OCI-LY7 (cell line): ENCODE data around the gene CAPZA3. TPM values are rescaled to one million over a fixed set of nuclear protein-coding genes. Genes with fewer than 3 reads are reported as not detected.

Source experiments
- BruUV-seq: library from RNA; stranded (reverse); fragments of 400-500 nt; replicated peaks from 2 replicates; lab custom pipeline; 2021; lab: Mats Ljungman, UMichigan
- CTCF ChIA-PET: fragments of 300-600 bp; sonication (Branson Sonifier 250); formaldehyde crosslinking; loops from one replicate; lab custom pipeline; 2022; ENCODE audit warnings: antibody characterized with exemption; ENCODE audit not compliant: unreplicated experiment; lab: Charles Lee
- POLR2A ChIA-PET: fragments of 300-600 bp; sonication (Branson Sonifier 250); formaldehyde crosslinking; loops from one replicate; lab custom pipeline; 2022; ENCODE audit warnings: antibody characterized with exemption; lab: Charles Lee
- DNase-seq: peaks from one replicate; pipeline ENCODE4 v3.0.0-alpha.2; 2015; ENCODE audit warnings: low spot score
- H2AFZ ChIP-seq: fragments of 200-600 bp; sonication (generic), shearing (Covaris generic); 2 replicates; pipeline ENCODE4 v1.6.1; 2014; ENCODE audit warnings: mild to moderate bottlenecking, antibody characterized with exemption, low read length, moderate library complexity
- H3K27ac ChIP-seq: fragments of 200-600 bp; sonication (generic); 2 replicates; pipeline ENCODE4 v1.5.1; 2014; ENCODE audit warnings: mixed run types, low read depth, mild to moderate bottlenecking, moderate library complexity, low read length, inconsistent platforms; ENCODE audit not compliant: poor library complexity, severe bottlenecking
- H3K36me3 ChIP-seq: fragments of 200-600 bp; sonication (generic); 2 replicates; pipeline ENCODE4 v1.6.1; 2014; ENCODE audit warnings: mild to moderate bottlenecking, antibody characterized with exemption, low read length, moderate library complexity, mixed read lengths; ENCODE audit not compliant: insufficient read depth
- H3K4me1 ChIP-seq: fragments of 200-600 bp; sonication (generic); 2 replicates; pipeline ENCODE4 v1.5.1; 2014; ENCODE audit warnings: mild to moderate bottlenecking, low read length; ENCODE audit not compliant: insufficient read depth, poor library complexity, severe bottlenecking
- H3K4me2 ChIP-seq: fragments of 200-600 bp; sonication (generic); 2 replicates; pipeline ENCODE4 v1.6.1; 2014; ENCODE audit warnings: mild to moderate bottlenecking, low read length
- H3K4me3 ChIP-seq: fragments of 200-600 bp; sonication (generic); 2 replicates; pipeline ENCODE4 v1.5.1; 2014; ENCODE audit warnings: mild to moderate bottlenecking, low read depth, low read length; ENCODE audit not compliant: poor library complexity, severe bottlenecking
- H3K79me2 ChIP-seq: fragments of 200-600 bp; sonication (generic); 2 replicates; pipeline ENCODE4 v1.6.1; 2016; ENCODE audit warnings: low read depth, mild to moderate bottlenecking, low read length, moderate library complexity, mixed read lengths; ENCODE audit not compliant: insufficient read depth
- H3K9me2 ChIP-seq: fragments of 200-600 bp; sonication (generic); 2 replicates; pipeline ENCODE4 v1.6.1; 2016; ENCODE audit warnings: mild to moderate bottlenecking, low read length, mixed read lengths; ENCODE audit not compliant: insufficient read depth
- H3K9me3 ChIP-seq: fragments of 200-600 bp; sonication (generic); 2 replicates; pipeline ENCODE4 v1.6.1; 2014; ENCODE audit warnings: mild to moderate bottlenecking, mixed run types, low read length, mixed read lengths
- H4K20me1 ChIP-seq: fragments of 200-600 bp; sonication (generic); 2 replicates; pipeline ENCODE4 v1.6.1; 2014; ENCODE audit warnings: mild to moderate bottlenecking, antibody characterized with exemption, low read length, moderate library complexity, mixed read lengths; ENCODE audit not compliant: insufficient read depth
- CTCF ChIP-seq: fragments of 200-600 bp; sonication (generic); conservative IDR thresholded peaks from 2 replicates; pipeline ENCODE4 v1.5.1; 2014; ENCODE audit warnings: mild to moderate bottlenecking, antibody characterized with exemption, low read length, moderate library complexity, mixed read lengths
- EZH2phosphoT487 ChIP-seq: fragments of 200-600 bp; sonication (generic); IDR thresholded peaks from 2 replicates; pipeline ENCODE4 v1.6.1; 2018; ENCODE audit warnings: low read depth, borderline replicate concordance, mild to moderate bottlenecking, mixed run types, antibody characterized with exemption, low read length, moderate library complexity, mixed read lengths
- intact Hi-C: fragments of 100-400 bp; cut with micrococcal nuclease; formaldehyde crosslinking; loops from one replicate; pipeline ENCODE4 v1.10.0; 2022; ENCODE audit not compliant: unreplicated experiment
- total RNA-seq, 2 experiments: library from RNA; depleted of rRNA in 1 of 2; stranded (reverse); fragments of >200 nt in 1 of 2; shearing (Covaris generic) in 1 of 2; gene quantifications; 2 replicates each; pipeline ENCODE4 v1.2.3, GENCODE V29; 2014 to 2022

CAPZA3 gene
- total RNA-seq, 2 experiments from 2014 or later = not detected

DNA sequence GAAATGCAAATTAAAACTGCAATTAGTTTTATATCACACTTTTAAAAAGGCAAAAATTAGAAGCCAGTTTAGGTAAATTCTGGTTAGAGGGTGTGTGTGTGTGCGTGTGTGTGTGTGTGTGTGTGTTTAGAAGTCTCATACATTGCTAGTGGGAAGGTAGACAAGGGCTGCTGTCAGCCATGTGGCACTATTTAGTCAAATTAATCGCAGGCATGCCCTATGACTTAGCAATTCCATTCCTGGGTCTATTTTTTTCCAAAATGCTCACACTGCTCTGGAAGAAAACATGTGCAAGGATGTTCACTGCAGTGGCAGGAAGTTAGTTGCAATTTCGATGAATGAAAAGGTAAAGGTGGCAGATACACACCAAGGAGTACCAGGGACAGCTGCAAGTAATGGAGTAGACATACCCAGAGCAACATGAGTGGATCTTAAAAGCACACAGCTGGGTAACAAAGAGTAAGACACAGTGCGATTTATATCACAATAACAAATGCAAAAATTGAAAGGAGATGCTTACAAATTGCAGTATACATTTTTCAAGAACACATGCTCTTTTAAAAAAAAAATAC lies 11.6 kb downstream of the CAPZA3 start:
- POLR2A ChIA-PET = no interaction called here
- BruUV-seq = no TSS peak
- H4K20me1 ChIP-seq = no peaks in the 10 kb centered on the region
- DNase-seq = no peak
- no peak overlapping the region for H3K4me3 ChIP-seq
- H3K4me1 ChIP-seq = no peaks in the 10 kb centered on the region
- CTCF ChIA-PET = no interaction called here
- TF ChIP-seq EZH2phosphoT487 (no peak), CTCF (no peak)
- no peaks in the 10 kb centered on the region for H3K9me2 ChIP-seq
- H3K4me2 ChIP-seq = no peak overlapping the region
- H3K27ac ChIP-seq = no peak overlapping the region
- intact Hi-C loops = no loop called here
- no peaks in the 10 kb centered on the region for H3K36me3 ChIP-seq
- H3K79me2 ChIP-seq = no peaks in the 10 kb centered on the region
- no peaks in the 10 kb centered on the region for H3K9me3 ChIP-seq
- no peak overlapping the region for H2AFZ ChIP-seq

DNA sequence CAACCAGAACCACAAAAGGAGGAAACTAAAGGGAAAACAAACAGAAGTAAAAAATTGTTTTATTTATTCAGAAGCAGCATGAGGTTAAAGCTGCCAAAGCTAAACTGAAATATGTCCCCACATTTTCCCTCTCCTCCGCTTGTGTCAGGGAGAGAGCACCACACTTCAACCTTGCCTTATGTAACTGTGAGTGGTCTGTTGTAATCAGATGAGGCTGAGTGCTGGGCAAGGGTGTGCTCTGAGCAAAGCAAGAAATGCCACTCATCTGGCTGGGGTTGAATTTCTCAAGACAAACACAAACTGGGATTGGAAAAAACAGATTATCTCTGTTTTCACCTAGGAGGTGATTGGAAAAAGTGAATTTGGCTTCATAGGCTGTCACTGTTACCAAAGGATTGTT lies 12.2 kb downstream of the CAPZA3 start:
- intact Hi-C loops = no loop called here
- H4K20me1 ChIP-seq = no peaks in the 10 kb centered on the region
- no peak for DNase-seq
- H3K4me3 ChIP-seq = no peak overlapping the region
- H3K4me1 ChIP-seq = no peaks in the 10 kb centered on the region
- H3K9me2 ChIP-seq = no peaks in the 10 kb centered on the region
- no TSS peak for BruUV-seq
- no peak overlapping the region for H3K4me2 ChIP-seq
- H3K27ac ChIP-seq = no peak overlapping the region
- TF ChIP-seq CTCF (no peak), EZH2phosphoT487 (no peak)
- ChIA-PET CTCF (no interaction called here), POLR2A (no interaction called here)
- H3K79me2 ChIP-seq = no peaks in the 10 kb centered on the region
- H3K36me3 ChIP-seq = no peaks in the 10 kb centered on the region
- H2AFZ ChIP-seq = no peak overlapping the region
- no peaks in the 10 kb centered on the region for H3K9me3 ChIP-seq

GRCh38 chr12:18751866-18752265 lies 13.9 kb downstream of the CAPZA3 start:
- H2AFZ ChIP-seq = no peak overlapping the region
- POLR2A ChIA-PET = interaction anchor here (0.5 kb wide), 1 partner anchor 182 kb away, joined by 3 read pairs; no protein-coding TSS in a partner anchor
- no TSS peak for BruUV-seq

More at GRCh38 chr12:18751866-18752265, 13.9 kb downstream of the CAPZA3 start:
- DNase-seq = no peak
- H3K9me3 ChIP-seq = no peaks in the 10 kb centered on the region
- no peak overlapping the region for H3K4me2 ChIP-seq
- no peaks in the 10 kb centered on the region for H3K36me3 ChIP-seq
- H4K20me1 ChIP-seq = no peaks in the 10 kb centered on the region
- TF ChIP-seq EZH2phosphoT487 (no peak), CTCF (no peak)
- H3K4me3 ChIP-seq = no peak overlapping the region
- H3K27ac ChIP-seq = no peak overlapping the region
- H3K9me2 ChIP-seq = no peaks in the 10 kb centered on the region
- H3K79me2 ChIP-seq = no peaks in the 10 kb centered on the region
- no peaks in the 10 kb centered on the region for H3K4me1 ChIP-seq
- intact Hi-C loops = no loop called here
- CTCF ChIA-PET = no interaction called here
